ENCODE data around the gene FRMD1.

The FRMD1 gene

DNA sequence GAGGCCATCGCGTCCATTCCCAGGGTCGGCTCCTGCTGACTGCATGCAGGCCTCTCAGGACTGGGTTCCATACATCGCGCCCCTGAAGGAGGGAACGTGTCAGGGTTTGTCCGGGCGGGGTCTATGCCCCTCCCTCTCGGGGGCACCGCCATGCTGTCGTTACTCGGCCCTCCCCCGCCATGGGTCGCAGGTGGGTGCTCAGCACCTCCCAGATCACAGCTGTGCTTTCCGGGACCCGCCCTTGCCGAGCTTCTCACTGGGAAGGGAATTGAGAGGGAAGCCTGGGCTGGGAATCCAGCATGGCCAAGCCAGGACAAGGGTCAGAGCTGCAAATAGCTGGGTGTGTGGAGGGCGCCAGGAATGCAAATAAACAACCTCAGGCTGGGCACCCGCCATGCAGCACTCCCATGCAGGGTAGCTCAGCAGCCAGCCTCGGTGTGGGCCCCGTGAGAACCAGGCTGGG lies at the start of gene FRMD1:
Gene FRMD1, minus strand, starts transcription at position 270 of the 463 bp plus-strand sequence. Its CDS starts 118 bp downstream, at position 152.
- no peak for DNase-seq

DNA sequence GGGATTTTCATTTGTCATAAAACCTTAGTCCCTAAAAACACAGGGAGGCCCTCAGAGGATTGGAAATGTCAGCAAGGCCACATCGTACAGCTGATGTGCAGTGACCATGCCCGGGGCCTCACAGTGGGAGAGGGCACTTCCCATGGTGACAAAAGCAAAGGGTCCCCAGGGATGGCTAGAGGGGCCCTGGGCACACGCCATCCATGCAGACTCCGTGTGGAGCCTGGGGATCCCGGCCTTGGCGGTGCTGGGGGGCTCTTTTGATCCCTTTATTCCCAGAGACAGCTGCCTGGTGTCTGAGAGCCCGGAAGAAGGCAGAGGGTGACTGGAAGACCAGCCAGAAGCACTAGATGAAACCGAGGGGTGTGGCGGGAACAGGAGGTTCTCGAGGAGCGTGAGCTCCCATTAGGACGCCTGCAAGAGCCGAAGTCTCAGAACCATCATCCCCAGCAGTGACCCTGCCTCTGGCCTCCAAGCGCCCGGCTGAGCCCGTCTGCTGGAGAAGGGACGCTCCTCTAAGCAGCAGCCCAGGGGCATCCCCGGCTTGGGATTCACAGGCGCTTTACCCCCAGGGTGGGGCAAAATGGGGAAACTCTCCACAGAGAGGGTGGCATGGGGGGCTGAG lies 49.1 kb upstream of the FRMD1 start:
- DNase-seq, result no peak

DNA sequence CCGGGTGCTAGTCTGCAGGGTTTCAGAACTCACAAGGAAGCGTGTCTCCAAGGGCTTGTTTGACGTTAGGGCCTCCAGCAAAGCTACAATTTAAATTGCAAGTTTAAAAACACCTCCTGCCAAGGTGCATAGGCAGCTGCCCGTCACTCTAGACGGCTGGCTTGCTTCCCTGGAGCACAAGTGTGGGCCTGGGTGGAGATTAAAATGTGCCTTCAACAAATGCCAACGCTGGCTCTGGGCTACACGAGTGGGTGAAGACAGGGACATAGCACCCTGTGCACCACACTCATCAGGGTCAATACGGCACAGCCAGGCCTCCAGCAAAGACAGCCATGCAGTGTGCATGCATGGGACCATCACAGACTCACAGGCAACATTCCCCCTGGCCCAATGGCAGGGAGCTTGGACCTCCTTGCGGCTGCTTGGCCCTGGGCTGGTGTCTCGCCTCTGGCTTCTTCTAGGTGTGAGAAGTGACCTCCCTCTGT lies 48.4 kb upstream of the FRMD1 start:
- no peak for DNase-seq

DNA sequence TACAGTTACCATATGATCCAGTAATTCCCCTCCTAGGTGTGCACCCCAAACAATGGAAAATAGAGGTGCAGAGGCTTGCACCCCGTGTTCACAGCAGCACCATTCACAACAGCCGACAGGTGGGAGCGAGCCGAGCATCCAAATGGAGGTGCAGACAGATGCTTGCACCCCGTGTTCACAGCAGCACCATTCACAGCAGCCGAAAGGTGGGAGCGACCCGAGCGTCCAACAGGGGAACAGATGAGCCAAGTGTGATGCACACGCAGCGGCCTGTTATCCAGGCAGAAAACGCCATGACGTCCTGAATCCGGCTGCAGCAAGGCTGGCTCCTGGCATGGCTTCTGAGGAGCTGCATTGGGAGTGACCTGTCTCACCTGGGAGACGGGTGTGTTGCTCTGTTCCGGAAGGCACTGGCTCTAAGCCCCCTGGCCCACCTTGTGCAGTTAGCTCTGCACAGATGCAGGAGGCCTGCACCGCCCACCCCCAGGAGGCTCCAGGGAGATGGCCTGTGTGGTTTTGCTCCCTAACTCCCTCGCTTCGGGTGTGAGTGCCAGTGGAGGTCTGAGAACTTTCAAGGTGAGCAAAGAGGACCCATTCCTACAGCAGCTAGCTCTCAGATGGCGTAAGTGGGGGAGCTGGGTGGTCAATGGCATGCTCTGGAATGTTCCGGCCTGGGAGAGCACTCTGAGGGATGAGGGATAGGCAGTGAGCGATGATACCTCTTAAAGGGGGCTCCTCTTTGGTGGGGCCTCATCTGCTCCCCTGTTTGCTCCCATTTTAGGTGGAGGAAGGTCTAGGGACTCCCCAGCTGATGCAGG lies 47.8 kb upstream of the FRMD1 start:
- DNase-seq, result no peak

DNA sequence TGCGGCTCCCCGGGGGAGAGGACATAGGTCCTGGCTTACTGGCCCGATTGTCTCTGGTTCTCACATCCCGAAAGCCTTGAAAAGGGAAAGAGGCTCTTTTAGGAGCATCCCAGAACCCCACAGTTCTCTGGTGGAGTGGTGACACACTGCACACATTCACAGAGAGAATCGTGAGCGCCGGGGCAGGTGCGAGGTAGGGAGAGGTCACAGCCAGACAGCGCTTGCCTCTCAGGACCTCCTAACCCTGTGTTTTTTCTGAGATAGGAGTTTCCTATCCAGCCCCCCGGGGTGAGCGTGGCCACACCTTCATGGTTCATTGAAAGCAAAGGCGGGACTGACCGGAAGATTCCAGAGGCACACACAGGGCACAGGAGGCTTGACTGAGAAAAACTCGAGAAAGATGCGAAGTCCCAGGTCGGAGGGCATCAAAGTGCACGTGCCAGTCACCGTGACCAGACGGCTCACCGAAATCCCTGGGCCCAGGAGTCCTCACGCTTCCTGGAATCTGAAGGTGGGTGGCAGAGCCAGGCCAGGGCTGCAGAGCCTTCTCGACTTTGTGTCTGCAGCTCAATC lies 46.5 kb upstream of the FRMD1 start:
- no peak for DNase-seq

DNA sequence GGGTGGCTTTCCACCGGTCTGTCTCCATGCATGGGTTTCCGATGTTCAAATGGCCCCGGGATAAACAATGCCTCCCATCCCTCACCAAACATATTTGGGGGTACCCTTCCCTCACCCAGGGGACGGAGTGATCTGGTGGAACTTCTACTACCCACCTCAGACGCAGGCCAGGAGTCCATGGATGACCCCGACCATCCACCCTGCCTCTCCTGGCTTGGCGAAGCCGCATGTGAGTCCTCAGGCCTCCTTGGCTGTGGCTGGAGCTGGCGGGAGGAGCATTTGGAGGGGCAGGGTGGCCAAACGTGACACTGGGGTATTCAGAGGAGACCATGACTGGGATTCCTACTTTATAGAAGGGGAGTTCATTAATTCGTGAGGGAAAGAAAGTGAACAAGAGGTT lies 45.9 kb upstream of the FRMD1 start:
- DNase-seq, result no peak

DNA sequence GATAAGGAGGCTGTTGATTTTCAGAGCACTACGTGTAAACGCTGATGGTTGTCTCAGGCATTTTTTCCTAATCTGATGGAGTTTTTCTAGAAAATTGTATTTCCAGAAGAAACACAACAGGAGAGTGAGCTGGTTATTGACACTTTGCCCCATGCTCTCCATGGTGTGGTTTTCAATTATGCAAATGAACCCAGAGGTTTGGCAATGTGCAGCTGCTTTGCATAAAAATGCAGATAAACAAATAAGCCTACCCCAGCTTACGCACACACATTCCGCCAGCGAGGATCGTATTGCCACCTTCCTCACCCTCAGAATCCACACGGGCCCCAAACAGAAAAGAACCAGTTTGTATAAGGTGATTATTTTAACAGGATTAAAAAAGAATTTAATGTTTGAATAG lies 45.1 kb upstream of the FRMD1 start:
- no peak for DNase-seq

DNA sequence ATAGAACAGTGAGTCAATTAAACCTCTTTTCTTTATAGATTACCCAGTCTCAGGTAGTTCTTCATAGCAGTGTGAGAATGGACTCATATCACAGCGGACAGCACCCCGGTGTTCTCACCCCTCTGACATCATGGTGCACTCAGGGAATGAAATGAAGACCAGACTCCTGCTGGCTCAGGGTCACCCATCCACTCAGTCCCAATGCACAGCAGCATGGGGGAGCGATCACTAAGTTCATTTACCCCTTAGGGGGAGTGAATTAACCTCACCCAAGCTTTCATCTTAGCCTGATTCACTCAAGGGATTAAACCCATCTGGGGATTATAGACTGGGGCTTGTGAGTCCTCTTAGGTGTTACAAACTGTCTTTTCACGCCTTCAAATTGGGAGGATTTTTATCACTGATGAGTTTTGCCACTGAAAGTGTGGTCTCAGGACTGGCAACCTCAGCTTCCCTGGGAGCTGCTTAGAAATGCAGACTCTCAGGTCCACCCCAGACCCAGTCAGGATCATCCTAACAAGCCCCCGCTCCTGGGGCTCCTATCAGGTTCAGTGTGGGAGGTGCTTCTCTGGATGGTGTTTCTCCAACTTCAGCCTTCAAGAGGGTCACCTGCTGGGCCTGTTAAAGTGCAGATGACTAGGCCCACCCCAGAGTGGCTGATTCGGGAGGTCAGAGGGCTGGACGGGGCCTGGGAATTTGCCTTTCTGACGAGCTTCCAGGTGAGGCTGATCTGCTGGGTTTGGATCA lies 44.3 kb upstream of the FRMD1 start:
- no peak for DNase-seq

DNA sequence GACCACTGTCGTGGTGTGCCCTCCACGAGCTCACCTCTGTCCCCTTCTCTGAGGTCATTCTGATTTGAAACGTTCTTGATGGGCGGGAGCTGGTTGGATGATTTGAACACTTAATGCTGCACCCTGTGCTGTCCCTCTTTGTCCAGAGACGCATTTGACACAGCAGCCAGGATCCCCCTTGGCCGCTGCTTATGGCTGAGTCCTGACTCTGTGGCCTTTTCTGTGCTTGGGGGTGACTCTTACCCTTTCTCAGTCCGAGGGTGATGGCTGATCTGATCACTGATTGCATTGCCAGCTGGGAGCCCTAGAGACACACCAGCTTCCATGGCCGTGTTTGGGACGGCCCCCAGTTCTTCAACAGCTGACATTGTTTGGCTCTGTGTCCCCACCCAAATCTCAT lies 43.5 kb upstream of the FRMD1 start:
- DNase-seq, result no peak

DNA sequence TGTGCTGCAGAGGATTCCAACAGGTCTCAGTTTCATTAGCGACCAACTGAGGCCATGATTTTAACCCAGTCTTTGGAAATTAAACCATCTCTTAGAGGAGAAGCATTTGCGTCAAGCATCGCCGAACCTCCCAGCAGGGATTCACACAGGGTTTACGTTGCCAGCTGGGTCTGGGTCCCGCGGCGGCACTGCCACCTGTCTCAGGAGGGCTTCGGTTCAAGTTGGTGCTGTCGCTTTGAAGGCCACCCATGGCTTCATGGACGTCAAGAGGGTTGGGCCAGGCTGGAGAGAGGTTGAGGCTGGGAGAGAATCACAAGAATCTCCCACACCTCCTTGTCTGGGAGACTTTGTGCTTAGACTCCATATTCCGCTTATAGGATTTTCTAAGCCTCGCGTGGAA lies 43.0 kb upstream of the FRMD1 start:
- no peak for DNase-seq

DNA sequence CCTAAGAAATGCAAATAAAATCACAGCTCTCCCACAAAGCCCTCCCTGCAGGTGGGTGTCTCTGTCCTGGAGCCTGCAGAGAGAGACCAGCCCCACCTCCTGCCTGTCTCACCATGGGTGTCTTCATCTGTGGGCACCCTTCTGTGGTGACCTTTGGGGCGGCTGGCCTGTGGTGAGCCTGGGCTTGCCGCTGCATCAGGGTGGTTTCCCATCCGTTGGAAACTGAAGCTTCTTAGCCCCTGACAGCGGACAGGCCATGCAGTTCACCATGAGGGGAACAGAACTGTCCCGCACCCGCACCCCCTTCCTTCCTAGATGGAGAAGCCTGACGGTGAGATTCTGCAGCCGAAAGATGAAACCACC lies 42.3 kb upstream of the FRMD1 start:
- DNase-seq, result no peak

DNA sequence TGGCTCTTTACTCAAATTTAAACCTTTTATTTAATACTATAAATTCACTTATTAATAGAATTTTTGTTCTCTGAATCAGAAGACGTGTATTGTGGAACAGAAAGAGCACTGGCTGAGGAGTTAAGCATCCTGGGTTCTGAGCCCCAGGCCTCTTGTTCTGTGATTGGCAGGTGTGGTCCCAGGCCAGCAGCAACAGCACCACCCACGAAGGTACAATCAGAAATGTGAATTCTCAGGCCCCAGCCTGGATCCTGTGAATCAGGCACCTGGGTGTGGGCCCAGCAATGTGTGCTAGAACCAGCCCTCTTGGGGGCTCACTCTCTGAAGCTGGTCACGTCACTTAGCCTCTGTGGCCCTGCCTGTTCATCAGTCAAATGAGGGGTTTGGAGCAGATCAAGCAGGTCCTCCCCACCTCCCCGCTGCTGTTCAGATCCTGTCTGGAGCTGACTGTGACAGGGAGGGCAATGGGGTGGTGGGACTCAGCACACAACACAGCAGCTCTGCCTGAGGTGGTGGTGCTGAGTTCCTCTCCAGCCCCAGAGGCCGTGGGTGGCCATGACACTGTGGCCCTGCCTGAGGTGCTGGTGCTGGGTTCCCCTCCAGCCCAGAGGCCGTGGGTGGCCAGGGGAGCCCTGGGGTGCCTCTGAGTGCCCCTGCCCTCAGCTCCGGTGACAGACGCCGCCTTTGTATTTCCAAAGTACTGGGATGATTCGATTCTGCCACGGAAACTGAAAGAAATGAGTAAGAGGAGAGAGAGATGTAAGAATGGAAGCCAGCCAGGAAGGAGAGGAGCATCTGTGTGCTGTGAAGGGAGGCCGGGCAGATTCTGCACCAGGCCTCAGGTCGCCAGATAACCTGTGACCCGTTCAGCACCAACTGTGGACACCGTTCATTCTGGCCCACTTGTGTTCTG lies 41.6 kb upstream of the FRMD1 start:
- no peak for DNase-seq

DNA sequence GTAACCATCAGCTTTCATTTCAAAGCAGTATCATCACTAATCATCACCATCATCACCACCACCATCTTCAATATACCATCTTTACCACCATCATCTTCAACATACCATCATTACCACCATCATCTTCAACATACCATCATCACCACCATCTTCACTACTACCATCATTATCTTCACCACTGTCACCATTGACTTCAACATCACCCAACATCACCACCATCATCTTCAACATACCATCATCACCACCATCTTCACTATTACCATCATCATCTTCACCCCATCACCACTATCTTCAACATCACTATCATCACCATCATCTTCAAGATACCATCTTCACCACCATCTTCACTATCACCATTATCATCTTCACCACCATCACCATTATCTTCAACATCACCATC lies 40.5 kb upstream of the FRMD1 start:
- no peak for DNase-seq

DNA sequence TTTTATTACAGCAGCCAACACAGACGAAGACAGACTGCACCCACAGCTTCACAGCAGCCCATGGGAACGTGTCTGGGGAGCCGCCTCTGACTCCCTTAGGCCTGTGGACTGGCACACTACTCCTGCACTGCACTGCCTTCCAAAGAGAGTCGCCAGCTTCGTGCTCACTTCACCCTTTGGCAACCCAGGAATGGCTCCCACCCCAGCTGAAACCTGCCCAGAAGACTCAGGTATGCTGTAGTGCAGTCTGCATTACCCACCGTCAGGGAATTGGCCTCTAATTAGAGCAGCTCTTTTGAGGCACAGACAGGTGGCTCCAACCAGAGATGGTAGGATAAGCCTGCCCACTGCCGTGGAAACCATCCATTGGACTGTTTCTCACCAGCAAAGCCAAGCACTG lies 39.9 kb upstream of the FRMD1 start:
- no peak for DNase-seq

DNA sequence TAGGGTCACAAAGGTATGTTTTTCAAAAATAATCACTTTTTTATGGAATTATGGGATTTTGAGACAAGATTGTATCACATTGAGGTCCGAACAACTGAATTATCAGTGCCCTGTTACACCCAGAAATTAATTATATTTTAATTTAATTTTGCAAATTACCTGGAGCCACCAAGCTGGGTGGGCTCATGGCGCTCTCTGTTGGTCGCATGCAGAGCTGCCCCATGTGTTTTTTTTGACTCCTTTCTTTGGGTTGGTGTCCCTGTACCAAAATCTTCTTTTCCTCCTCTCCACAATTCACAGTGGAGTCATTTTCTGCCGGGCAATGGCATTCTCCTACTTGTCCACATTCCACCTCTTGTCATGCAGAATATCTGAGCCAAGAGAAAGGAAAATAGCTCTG lies 38.9 kb upstream of the FRMD1 start:
- no peak for DNase-seq

DNA sequence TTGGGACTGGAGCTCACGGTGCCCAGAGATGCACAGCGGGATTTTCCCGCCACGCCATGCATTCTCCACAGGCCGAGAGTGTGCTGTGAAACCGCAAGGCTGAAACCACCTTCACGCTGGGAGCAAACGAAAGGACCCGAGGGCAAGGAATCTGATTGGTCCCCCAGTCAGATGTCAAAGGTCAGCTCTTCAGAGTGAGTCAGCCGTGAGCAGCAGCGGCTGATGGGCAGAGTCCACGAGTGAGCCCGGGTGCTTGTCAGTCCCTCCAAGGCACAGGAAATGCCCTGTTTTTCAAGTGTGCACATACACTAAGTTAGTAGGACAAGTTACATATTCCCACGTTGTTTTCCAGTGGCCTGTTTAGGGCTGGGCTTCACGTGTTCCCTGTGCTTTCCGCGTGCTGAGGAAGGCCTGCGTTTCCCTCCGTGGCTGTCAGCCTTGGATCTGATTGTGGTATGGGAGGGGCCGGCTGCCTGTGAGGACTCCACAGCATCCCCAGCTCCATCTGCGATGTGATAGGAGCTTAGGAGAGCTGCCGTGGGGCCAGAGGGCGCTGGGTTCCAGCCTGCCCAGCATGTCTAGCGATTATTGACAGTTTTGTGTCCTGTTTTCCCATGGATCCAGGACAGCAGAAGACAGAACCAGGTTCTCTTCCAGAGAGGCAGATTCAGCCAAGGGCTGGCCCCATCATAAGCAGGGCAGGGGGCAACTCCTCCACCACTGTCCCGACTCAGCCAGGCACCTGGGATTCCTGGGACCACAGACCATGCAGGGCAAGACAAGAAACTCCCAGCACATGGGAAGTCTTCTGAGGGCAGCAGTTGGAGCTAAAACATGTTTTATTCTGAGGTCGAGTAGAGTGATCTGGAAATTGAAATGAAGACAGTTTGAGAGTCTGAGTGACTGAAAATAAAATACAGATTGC lies 38.2 kb upstream of the FRMD1 start:
- DNase-seq, result no peak

DNA sequence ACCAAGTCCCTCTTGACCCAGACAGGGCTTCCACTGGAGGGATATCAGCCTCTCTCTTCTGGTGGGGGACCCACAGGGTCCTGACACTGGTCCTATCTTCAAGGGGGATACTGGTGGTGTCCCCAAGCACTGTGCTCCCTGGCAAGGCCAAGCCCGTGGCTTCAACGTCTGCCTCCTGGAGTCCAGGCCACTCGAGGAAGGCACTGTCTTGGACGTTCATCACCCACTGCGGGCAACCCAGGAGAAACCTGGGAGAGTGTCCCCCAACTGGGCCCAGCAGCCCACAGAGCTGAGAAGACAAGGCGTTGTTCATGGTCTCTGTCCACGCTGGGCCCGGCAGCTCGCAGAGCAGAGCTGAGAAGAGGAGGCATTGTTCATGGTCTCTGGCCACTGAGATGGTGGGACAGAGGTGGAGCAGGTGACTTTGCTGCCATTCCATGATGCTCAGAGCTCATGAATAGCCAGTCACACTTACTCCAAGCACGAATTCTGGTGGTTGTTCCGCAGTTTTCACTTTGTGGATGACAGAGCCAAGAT lies 37.5 kb upstream of the FRMD1 start:
- no peak for DNase-seq

DNA sequence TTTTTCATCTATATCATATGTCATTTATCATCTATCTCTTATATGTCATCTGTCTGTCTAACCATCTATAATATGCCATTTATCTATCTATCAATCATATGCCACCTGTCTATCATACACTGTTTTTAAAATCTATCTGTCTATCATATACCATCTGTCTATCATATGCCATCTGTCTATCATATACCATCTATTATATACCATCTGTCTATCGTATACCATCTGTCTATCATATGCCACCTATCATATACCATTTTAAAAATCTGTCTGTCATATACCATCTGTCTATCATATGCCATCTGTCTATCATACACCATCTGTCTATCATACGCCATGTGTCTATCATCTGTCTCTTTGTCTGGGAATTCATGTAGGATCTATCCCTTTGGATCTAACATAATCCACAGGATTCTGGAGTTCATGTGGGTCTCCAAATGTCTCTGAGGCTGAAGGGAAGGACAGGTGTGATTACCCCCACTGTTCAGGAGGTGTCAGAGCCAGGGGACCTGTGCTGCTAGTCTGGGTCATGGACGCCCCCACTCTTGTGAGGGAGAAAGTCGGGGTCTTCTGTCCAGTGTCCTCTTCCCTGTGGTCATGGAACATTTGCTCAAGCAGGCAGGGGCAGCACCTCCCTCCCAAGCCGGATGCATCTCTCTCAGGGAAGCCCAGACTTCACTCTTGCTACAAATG lies 36.9 kb upstream of the FRMD1 start:
- DNase-seq, result no peak

DNA sequence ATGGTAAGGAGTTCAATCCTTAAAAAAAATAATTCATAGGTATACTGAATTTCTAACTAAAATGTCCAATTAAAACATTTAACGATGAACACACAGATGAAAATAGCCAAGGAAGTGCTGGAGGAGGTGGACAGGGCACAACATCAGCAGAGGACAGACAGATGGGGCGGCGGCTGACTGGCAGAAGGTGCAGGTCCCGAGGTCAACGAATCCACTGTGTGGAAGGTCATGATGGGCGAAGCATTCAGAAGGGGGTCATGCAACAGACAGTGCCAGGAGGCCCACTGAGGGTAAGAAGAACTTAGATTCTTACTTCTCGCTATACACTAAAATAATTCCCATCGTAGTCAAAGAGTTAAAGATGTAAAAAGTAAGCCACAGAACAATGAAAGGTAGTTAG lies 34.2 kb upstream of the FRMD1 start:
- DNase-seq, result no peak

DNA sequence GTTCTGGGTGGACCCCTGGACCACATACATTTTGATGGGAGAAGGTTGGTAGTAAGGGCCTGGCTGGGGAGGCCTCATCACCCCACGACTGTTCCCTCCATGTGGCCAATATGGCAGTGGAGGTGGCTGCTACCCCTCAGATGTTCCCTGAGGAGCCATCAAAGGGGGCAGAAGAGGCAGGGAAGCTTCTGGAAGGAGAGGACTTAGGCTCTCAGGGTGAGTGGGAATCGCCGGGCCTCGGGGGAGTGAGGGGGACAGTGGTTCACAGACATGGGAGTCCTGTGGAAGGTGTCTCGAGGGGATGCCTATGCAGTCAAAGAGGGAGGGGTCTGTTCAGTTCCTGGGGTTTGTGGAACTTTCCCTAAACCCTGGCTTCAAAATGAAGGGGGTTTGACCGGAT lies 32.9 kb upstream of the FRMD1 start:
- DNase-seq, result no peak
